Muscle of arm (tissue), 12 donors: Measurements from ENCODE around the gene TSC22D1. TPM values are rescaled to one million over a fixed set of nuclear protein-coding genes. Genes with fewer than 3 reads are reported as not detected.

Experiments used
- DNase-seq: peaks from one replicate; pipeline ENCODE4 v3.0.0-alpha.2; 2013
- polyA plus RNA-seq, 12 donors: library from polyadenylated mRNA; unstranded; fragments of 120-200 nt; gene quantifications; one replicate each; pipeline ENCODE4 v1.2.1, GENCODE V29; 2013; ENCODE audit not compliant: insufficient read length in 12 of 12

Gene TSC22D1
- polyA plus RNA-seq, 12 donors = 71.7 to 107 (median 85.2) TPM; not detected in 1

- no peak for DNase-seq
Measured at GRCh38 chr13:44508562-44509077, 67.5 kb downstream of the TSC22D1 start.

GRCh38 chr13:44507639-44508038, 68.5 kb downstream of the TSC22D1 start:
- no peak for DNase-seq

GRCh38 chr13:44506719-44507118, 69.4 kb downstream of the TSC22D1 start:
- DNase-seq = no peak

GRCh38 chr13:44506251-44506650, 69.9 kb downstream of the TSC22D1 start:
- no peak for DNase-seq

GRCh38 chr13:44504116-44504515, 72.0 kb downstream of the TSC22D1 start:
- no peak for DNase-seq

GRCh38 chr13:44498969-44499368, 77.2 kb downstream of the TSC22D1 start:
- DNase-seq = no peak

GRCh38 chr13:44498502-44498901, 77.6 kb downstream of the TSC22D1 start:
- no peak for DNase-seq

- no peak for DNase-seq
Measured at GRCh38 chr13:44497801-44498200, 78.3 kb downstream of the TSC22D1 start.

- DNase-seq = no peak
Measured at GRCh38 chr13:44493213-44493812, 82.8 kb downstream of the TSC22D1 start.

GRCh38 chr13:44489751-44490150, 86.4 kb downstream of the TSC22D1 start:
- DNase-seq = no peak

GRCh38 chr13:44487989-44488388, 88.1 kb downstream of the TSC22D1 start:
- no peak for DNase-seq

GRCh38 chr13:44484562-44485138, 91.5 kb downstream of the TSC22D1 start:
- DNase-seq = no peak

GRCh38 chr13:44474122-44474910, 101.8 kb downstream of the TSC22D1 start:
- no peak for DNase-seq

GRCh38 chr13:44471686-44472085, 104.4 kb downstream of the TSC22D1 start:
- no peak for DNase-seq

- peak; percentile 12 for DNase-seq
Measured at GRCh38 chr13:44470638-44471562, 105.2 kb downstream of the TSC22D1 start.

GRCh38 chr13:44468874-44469273, 107.3 kb downstream of the TSC22D1 start:
- DNase-seq = no peak

GRCh38 chr13:44465318-44465717, 110.8 kb downstream of the TSC22D1 start:
- DNase-seq = no peak

GRCh38 chr13:44464471-44464870, 111.7 kb downstream of the TSC22D1 start:
- DNase-seq = no peak

- DNase-seq = no peak
Measured at GRCh38 chr13:44463759-44464158, 112.4 kb downstream of the TSC22D1 start.

GRCh38 chr13:44459674-44460073, 116.5 kb downstream of the TSC22D1 start:
- no peak for DNase-seq

- DNase-seq = no peak
Measured at GRCh38 chr13:44458313-44458975, 117.7 kb downstream of the TSC22D1 start.
